ENCODE results near the gene CTF1.
A peak's percentile ranks its signal among the peaks of the same experiment; 100 is the strongest.

CTF1 gene

DNA sequence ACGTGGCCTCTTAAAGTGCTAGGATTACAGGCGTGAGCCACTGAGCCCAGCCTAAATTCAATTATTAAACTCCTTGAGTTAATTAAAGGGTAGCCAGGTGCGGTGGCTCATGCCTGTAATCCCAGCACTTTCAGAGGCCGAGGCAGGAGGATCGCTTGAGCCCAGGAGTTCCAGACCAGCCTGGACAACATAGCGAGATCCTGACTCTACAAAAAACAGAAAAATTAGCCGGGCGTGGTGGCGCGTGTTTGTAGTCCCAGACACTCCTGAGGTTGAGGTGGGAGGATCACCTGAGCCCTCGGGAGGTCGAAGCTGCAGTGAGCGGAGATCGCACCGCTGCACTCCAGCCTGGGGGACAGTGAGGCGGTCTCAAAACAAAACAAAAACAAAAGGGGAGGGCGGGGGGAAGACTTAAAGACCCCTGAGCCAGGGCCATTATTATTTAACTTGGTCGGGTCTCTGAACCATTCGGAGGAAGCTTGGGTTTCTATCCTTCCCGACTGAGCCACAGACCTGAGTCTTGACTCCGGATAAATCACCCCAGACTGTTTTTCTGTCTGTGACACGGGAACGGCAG, 22.1 kb upstream of the CTF1 start:
- Histone ChIP-seq H2AFZ (ENCODE audit: low read length) (peak overlapping the region; percentile 97), H3K27ac (ENCODE audit: low read length) (peak overlapping the region; percentile 85; the same call in 1 of the 2 replicates), H3K9ac (ENCODE audit: low read length) (peak overlapping the region; percentile 93), H3K9me3 (replicated peaks; ENCODE audit: insufficient read depth, low read length) (no peaks in the 10 kb centered on the region), H3K27me3 (replicated peaks; ENCODE audit: insufficient read depth, low read length) (no peaks in the 10 kb centered on the region), H4K20me1 (ENCODE audit: insufficient read depth, low read length) (no peaks in the 10 kb centered on the region), H3F3A (ENCODE audit: insufficient read depth, low read length) (peaks cover 14% of the 10 kb centered on the region), H3K4me3 (ENCODE audit: low read length) (peak overlapping the region; percentile 91), H3K36me3 (replicated peaks; ENCODE audit: insufficient read depth, low read length) (no peaks in the 10 kb centered on the region), H3K9me2 (replicated peaks; ENCODE audit: insufficient read depth, low read length) (no peaks in the 10 kb centered on the region), H3K4me1 (ENCODE audit: low read length) (peaks cover 7% of the 10 kb centered on the region), H3K79me2 (ENCODE audit: low read length) (peaks cover 23% of the 10 kb centered on the region), H3K4me2 (ENCODE audit: low read depth, low read length) (peak overlapping the region; percentile 99)
- TF ChIP-seq EZH2 (optimal IDR thresholded peaks at IDR 0.05; ENCODE audit: low read depth, low read length), result no peak
- TF ChIP-seq, protein P1, sequence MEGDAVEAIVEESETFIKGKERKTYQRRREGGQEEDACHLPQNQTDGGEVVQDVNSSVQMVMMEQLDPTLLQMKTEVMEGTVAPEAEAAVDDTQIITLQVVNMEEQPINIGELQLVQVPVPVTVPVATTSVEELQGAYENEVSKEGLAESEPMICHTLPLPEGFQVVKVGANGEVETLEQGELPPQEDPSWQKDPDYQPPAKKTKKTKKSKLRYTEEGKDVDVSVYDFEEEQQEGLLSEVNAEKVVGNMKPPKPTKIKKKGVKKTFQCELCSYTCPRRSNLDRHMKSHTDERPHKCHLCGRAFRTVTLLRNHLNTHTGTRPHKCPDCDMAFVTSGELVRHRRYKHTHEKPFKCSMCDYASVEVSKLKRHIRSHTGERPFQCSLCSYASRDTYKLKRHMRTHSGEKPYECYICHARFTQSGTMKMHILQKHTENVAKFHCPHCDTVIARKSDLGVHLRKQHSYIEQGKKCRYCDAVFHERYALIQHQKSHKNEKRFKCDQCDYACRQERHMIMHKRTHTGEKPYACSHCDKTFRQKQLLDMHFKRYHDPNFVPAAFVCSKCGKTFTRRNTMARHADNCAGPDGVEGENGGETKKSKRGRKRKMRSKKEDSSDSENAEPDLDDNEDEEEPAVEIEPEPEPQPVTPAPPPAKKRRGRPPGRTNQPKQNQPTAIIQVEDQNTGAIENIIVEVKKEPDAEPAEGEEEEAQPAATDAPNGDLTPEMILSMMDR (IDR thresholded peaks at IDR 0.05; ENCODE audit: low read length), result no peak
- no peak for TF ChIP-seq EZH2phosphoT487 (IDR thresholded peaks at IDR 0.05; ENCODE audit: low read length)
- DNase-seq, result no peak

DNA sequence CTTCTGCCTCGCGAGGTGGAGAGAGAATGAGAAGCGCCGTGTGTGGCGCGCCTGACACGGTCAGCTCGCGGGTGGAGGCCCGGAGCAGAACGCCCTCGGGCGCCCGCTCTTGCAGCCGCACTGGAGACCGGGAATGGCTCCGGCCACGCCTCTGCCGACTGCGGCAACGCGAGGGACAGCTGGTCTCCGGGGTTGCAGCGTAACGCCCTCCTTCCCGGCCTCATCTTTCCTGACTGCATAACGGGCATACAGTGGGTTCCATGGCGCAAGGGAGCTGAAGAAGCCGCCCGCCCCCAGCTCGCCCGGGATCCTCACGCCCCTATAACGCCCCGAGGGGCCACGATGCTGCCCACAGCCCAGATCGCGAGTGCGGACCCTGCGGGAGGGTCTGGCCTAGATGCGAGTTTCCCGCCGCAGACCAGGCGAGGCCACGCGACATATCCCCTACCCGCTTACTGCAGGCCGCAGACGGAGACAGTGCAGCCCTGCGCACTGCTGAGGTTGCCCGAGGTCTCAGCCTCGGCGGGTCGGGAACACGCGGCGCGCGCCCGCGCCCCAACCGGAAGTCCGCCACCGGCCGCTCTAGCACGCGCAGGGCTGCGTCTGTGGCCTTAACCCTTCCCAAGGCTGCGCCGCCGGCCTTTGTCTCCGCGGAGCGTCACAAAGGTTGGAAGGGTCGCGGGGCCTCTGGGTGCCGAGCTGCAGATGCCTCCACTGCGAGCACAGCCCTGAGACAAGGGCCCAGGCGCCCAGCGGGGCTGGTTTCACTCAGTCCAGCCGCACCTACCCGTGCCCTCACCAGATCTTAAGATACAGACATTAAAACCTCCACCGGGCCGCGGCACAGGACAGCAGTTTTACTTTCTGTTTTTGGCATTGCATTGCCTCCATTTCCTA, 21.3 kb upstream of the CTF1 start:
- peak overlapping the region; percentile 85 for H3K27ac ChIP-seq (ENCODE audit: low read length)
- H3K4me2 ChIP-seq (ENCODE audit: low read depth, low read length), result peak overlapping the region; percentile 99
- peaks cover 14% of the 10 kb centered on the region for H3F3A ChIP-seq (ENCODE audit: insufficient read depth, low read length)
- H4K20me1 ChIP-seq (ENCODE audit: insufficient read depth, low read length), result no peaks in the 10 kb centered on the region
- H3K4me1 ChIP-seq (ENCODE audit: low read length), result peaks cover 7% of the 10 kb centered on the region
- H3K9me3 ChIP-seq (replicated peaks; ENCODE audit: insufficient read depth, low read length), result no peaks in the 10 kb centered on the region
- DNase-seq, result peak; percentile 95
- peaks cover 23% of the 10 kb centered on the region for H3K79me2 ChIP-seq (ENCODE audit: low read length)
- no peaks in the 10 kb centered on the region for H3K36me3 ChIP-seq (replicated peaks; ENCODE audit: insufficient read depth, low read length)
- no peaks in the 10 kb centered on the region for H3K9me2 ChIP-seq (replicated peaks; ENCODE audit: insufficient read depth, low read length)
- peak overlapping the region; percentile 91 for H3K4me3 ChIP-seq (ENCODE audit: low read length)
- TF ChIP-seq, protein P1 (IDR thresholded peaks at IDR 0.05; ENCODE audit: low read length), result no peak
- no peak for TF ChIP-seq EZH2phosphoT487 (IDR thresholded peaks at IDR 0.05; ENCODE audit: low read length)
- no peak for TF ChIP-seq EZH2 (optimal IDR thresholded peaks at IDR 0.05; ENCODE audit: low read depth, low read length)
- no peaks in the 10 kb centered on the region for H3K27me3 ChIP-seq (replicated peaks; ENCODE audit: insufficient read depth, low read length)
- peak overlapping the region; percentile 93 for H3K9ac ChIP-seq (ENCODE audit: low read length)
- peak overlapping the region; percentile 97 for H2AFZ ChIP-seq (ENCODE audit: low read length)

DNA sequence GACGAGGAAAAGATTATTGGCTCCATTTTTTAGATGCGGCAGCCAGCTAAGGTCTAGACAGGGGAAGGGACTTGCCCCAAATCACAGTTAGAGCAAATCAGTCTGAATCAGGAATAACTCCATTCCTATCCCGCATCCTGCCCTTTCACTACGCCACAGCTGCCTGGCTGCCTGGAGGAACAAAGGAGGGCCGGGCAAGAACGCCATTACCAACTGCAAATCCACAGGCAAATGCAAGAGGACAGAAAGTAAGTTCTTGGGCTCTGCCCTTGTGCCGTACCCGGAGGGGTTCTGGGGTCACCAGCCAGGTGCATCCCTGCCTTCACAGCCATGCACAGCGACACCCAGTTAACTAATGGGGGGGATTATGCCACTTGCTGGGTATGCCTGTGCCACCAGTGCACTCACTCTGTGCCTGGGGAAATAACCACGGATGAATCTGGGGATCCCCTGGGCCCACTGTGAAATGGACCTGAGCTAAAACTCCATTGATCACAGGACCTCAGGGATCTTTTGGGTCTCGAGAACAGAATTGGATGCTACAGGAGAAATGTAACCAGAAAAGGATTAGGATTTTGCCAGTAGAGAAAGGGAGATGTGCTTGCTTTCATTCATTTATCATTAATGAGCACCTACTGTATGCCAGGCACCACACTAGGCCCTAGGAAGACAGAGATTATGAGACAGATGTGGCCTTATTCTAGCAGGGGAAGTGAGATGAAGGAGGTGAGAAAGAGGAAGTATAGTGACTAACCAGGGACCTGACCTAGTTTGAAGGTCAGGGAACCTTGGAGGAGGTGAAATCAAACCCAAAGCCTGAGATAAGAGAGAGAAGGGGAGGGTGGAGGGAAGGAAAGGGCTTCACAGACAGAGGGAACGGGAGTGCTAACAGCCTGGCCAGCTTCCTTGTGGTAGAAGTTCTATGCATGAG, 20.3 kb upstream of the CTF1 start:
- Histone ChIP-seq H3K36me3 (replicated peaks; ENCODE audit: insufficient read depth, low read length) (no peaks in the 10 kb centered on the region), H3K27ac (ENCODE audit: low read length) (peak overlapping the region; percentile 85; the same call in 1 of the 2 replicates), H3K4me3 (ENCODE audit: low read length) (peak overlapping the region; percentile 91), H3K9me3 (replicated peaks; ENCODE audit: insufficient read depth, low read length) (no peaks in the 10 kb centered on the region), H3K4me2 (ENCODE audit: low read depth, low read length) (peak overlapping the region; percentile 99), H3K9ac (ENCODE audit: low read length) (peak overlapping the region; percentile 93), H2AFZ (ENCODE audit: low read length) (peak overlapping the region; percentile 97), H3K9me2 (replicated peaks; ENCODE audit: insufficient read depth, low read length) (no peaks in the 10 kb centered on the region), H3F3A (ENCODE audit: insufficient read depth, low read length) (peaks cover 14% of the 10 kb centered on the region), H3K27me3 (replicated peaks; ENCODE audit: insufficient read depth, low read length) (no peaks in the 10 kb centered on the region), H3K79me2 (ENCODE audit: low read length) (peaks cover 23% of the 10 kb centered on the region), H4K20me1 (ENCODE audit: insufficient read depth, low read length) (no peaks in the 10 kb centered on the region), H3K4me1 (ENCODE audit: low read length) (peaks cover 7% of the 10 kb centered on the region)
- TF ChIP-seq EZH2phosphoT487 (IDR thresholded peaks at IDR 0.05; ENCODE audit: low read length) (no peak), EZH2 (optimal IDR thresholded peaks at IDR 0.05; ENCODE audit: low read depth, low read length) (no peak)
- TF ChIP-seq, protein P1 (IDR thresholded peaks at IDR 0.05; ENCODE audit: low read length), result no peak
- peak; percentile 25 for DNase-seq
